Measurements from ENCODE around the gene ITFG2. TPM values are rescaled to one million over a fixed set of nuclear protein-coding genes. Genes with fewer than 3 reads are reported as not detected.

ITFG2 gene
- total and polyA plus RNA-seq, 8 donors = 29.0 to 77.9 (median 68.5) TPM

GRCh38 chr12:2835691-2836403, 23.4 kb downstream of the ITFG2 start:
- no peak for ATAC-seq
- intact Hi-C loops (cut with DNase I) = no loop called here
- Histone ChIP-seq H3K27me3 (peaks cover 0 to 6% of the 10 kb centered on the region in 2 donors), H3K9me3 (no peaks in the 10 kb centered on the region), H3K4me1 (no peaks in the 10 kb centered on the region), H3K36me3 (peaks cover 0 to 12% of the 10 kb centered on the region in 2 donors), H3K27ac (no peak overlapping the region), H3K4me3 (no peak overlapping the region)
- TF ChIP-seq CTCF (IDR thresholded peaks at IDR 0.05) = no peak
- no peak for DNase-seq

GRCh38 chr12:2836574-2836973, 24.1 kb downstream of the ITFG2 start:
- DNase-seq (no peak), ATAC-seq (no peak)
- no peaks in the 10 kb centered on the region for H3K4me1 ChIP-seq
- no peak for TF ChIP-seq CTCF (IDR thresholded peaks at IDR 0.05)
- peaks cover 0 to 5% of the 10 kb centered on the region in 2 donors for H3K36me3 ChIP-seq
- no peaks in the 10 kb centered on the region for H3K9me3 ChIP-seq
- H3K4me3 ChIP-seq = no peak overlapping the region
- no peak overlapping the region for H3K27ac ChIP-seq
- intact Hi-C loops (cut with DNase I) = no loop called here
- peaks cover 0 to 6% of the 10 kb centered on the region in 2 donors for H3K27me3 ChIP-seq

GRCh38 chr12:2841056-2841650, 28.7 kb downstream of the ITFG2 start:
- H3K4me3 ChIP-seq = no peak overlapping the region
- H3K27me3 ChIP-seq = no peaks in the 10 kb centered on the region
- no peak for TF ChIP-seq CTCF (IDR thresholded peaks at IDR 0.05)
- H3K9me3 ChIP-seq = no peaks in the 10 kb centered on the region
- intact Hi-C loops (cut with DNase I) = loop anchor here in 1 of 2 donors (10.0 kb wide), 1 partner anchor 194 kb away; no protein-coding TSS in a partner anchor
- no peaks in the 10 kb centered on the region for H3K4me1 ChIP-seq
- H3K36me3 ChIP-seq = peaks cover 0 to 13% of the 10 kb centered on the region in 2 donors
- DNase-seq (no peak), ATAC-seq (no peak)
- no peak overlapping the region for H3K27ac ChIP-seq

GRCh38 chr12:2842948-2843347, 30.5 kb downstream of the ITFG2 start:
- intact Hi-C loops (cut with DNase I) = loop anchor here in 1 of 2 donors (10.0 kb wide), 1 partner anchor 192 kb away; no protein-coding TSS in a partner anchor
- H3K9me3 ChIP-seq = no peaks in the 10 kb centered on the region
- H3K27ac ChIP-seq = no peak overlapping the region
- no peak overlapping the region for H3K4me3 ChIP-seq
- no peak for TF ChIP-seq CTCF (IDR thresholded peaks at IDR 0.05)
- no peaks in the 10 kb centered on the region for H3K27me3 ChIP-seq
- DNase-seq = no peak
- H3K4me1 ChIP-seq = no peaks in the 10 kb centered on the region
- H3K36me3 ChIP-seq = peaks cover 0 to 19% of the 10 kb centered on the region in 2 donors
- ATAC-seq = no peak

- TF ChIP-seq CTCF (IDR thresholded peaks at IDR 0.05) = no peak
- intact Hi-C loops (cut with DNase I) = loop anchor here in 1 of 2 donors (10.0 kb wide), 1 partner anchor 190 kb away; no protein-coding TSS in a partner anchor
- Histone ChIP-seq H3K4me1 (no peaks in the 10 kb centered on the region), H3K27ac (no peak overlapping the region), H3K4me3 (no peak overlapping the region), H3K36me3 (peaks cover 0 to 14% of the 10 kb centered on the region in 2 donors), H3K27me3 (no peaks in the 10 kb centered on the region), H3K9me3 (no peaks in the 10 kb centered on the region)
- no peak for ATAC-seq
- no peak for DNase-seq
These were observed 32.3 kb downstream of the ITFG2 start for GRCh38 chr12:2844786-2845185.

Data from left lung (tissue), 10 donors.